HCT116 (cell line): Measurements from ENCODE around the gene SBSN. TPM values are rescaled to one million over a fixed set of nuclear protein-coding genes. Genes with fewer than 3 reads are reported as not detected.

Experiments used
- ATAC-seq: fragments of 200-7000 bp; cut with Tn5 transposase; 2 replicates; pipeline ENCODE4 v1.9.1; 2020; ENCODE audit warnings: mild to moderate bottlenecking, moderate library complexity
- BruUV-seq: library from RNA; stranded (reverse); fragments of 400-500 nt; replicated peaks from 2 replicates; lab custom pipeline; 2021; lab: Mats Ljungman, UMichigan
- CTCF ChIA-PET: fragments of 300-600 bp; sonication (Branson Sonifier 250); formaldehyde crosslinking; loops from one replicate; lab custom pipeline; 2021; ENCODE audit warnings: antibody characterized with exemption; lab: Charles Lee
- POLR2A ChIA-PET: fragments of 300-600, 350-600 bp; sonication (Branson Sonifier 250); formaldehyde crosslinking; loops from one replicate; lab custom pipeline; 2021; ENCODE audit warnings: antibody characterized with exemption; lab: Charles Lee
- RAD21 ChIA-PET, 2 experiments: fragments of 300-600 bp; sonication (Branson Sonifier 250); formaldehyde crosslinking; loops; one replicate each; lab custom pipeline; 2023; ENCODE audit warnings: low total read pairs in 2 of 2; ENCODE audit not compliant: uncharacterized antibody in 2 of 2, unreplicated experiment in 2 of 2, low non-redundant PET in 1 of 2; lab: Charles Lee
- DNase-seq: peaks from one replicate; pipeline ENCODE4 v3.0.0-alpha.2; 2010; ENCODE audit warnings: low read depth, low spot score
- H2AFZ ChIP-seq: fragments of 200-600 bp; shearing (Covaris generic), sonication (generic); 2 replicates; pipeline ENCODE4 v1.6.1; 2017; ENCODE audit warnings: low read depth, mixed run types, mixed read lengths, antibody characterized with exemption, low read length; ENCODE audit not compliant: poor library complexity, severe bottlenecking
- H3K27ac ChIP-seq: 2 replicates; pipeline ENCODE4 v1.5.1; 2012; ENCODE audit warnings: low read depth, low read length
- H3K27me3 ChIP-seq: fragments of 200-600 bp; sonication (generic); 2 replicates; pipeline ENCODE4 v1.6.1; 2016; ENCODE audit warnings: mixed run types, low read length, mixed read lengths; ENCODE audit not compliant: insufficient read depth
- H3K36me3 ChIP-seq, 2 experiments: fragments of 200-500 bp in 1 of 2; fragments of 200-600 bp in 1 of 2; sonication (Bioruptor generic) in 1 of 2; sonication (generic) in 1 of 2; 2 replicates each; pipeline versions ENCODE4 v1.5.1 to v1.6.1; 2014 to 2016; ENCODE audit warnings: low read length in 2 of 2, inconsistent platforms in 1 of 2, mixed read lengths in 1 of 2, mixed run types in 1 of 2; ENCODE audit not compliant: insufficient read depth in 2 of 2, control insufficient read depth in 1 of 2
- H3K4me1 ChIP-seq, 2 experiments: fragments of 200-600 bp in 1 of 2; sonication (generic) in 1 of 2; 2 replicates each; pipeline versions ENCODE4 v1.5.1 to v1.6.1; 2012 to 2017; ENCODE audit warnings: low read length in 2 of 2, inconsistent platforms in 1 of 2, mild to moderate bottlenecking in 1 of 2, mixed read lengths in 1 of 2, mixed run types in 1 of 2, moderate library complexity in 1 of 2; ENCODE audit not compliant: insufficient read depth in 2 of 2, control insufficient read depth in 1 of 2
- H3K4me2 ChIP-seq: fragments of 200-600 bp; sonication (generic); 2 replicates; pipeline ENCODE4 v1.6.1; 2017; ENCODE audit warnings: mixed run types, low read length, mixed read lengths
- H3K4me3 ChIP-seq, 2 experiments: fragments of 200-600 bp in 1 of 2; sonication (generic) in 1 of 2; replicated peaks in 1 of 2; 2 replicates each; pipeline ENCODE4 v1.5.1; 2011 to 2016; ENCODE audit warnings: low read length in 2 of 2, control low read depth in 1 of 2, low read depth in 1 of 2, mild to moderate bottlenecking in 1 of 2, mixed read lengths in 1 of 2, mixed run types in 1 of 2
- H3K79me2 ChIP-seq: fragments of 200-600 bp; sonication (generic); 2 replicates; pipeline ENCODE4 v1.6.1; 2017; ENCODE audit warnings: mild to moderate bottlenecking, mixed run types, low read length, moderate library complexity, mixed read lengths; ENCODE audit not compliant: insufficient read depth
- H3K9ac ChIP-seq: fragments of 200-600 bp; sonication (generic); 2 replicates; pipeline ENCODE4 v1.6.1; 2016; ENCODE audit warnings: low read length, mixed read lengths
- H3K9me2 ChIP-seq: fragments of 200-600 bp; sonication (generic), shearing (Covaris generic); 2 replicates; pipeline ENCODE4 v1.6.1; 2017; ENCODE audit warnings: mixed run types, mild to moderate bottlenecking, moderate library complexity; ENCODE audit not compliant: insufficient read depth
- H3K9me3 ChIP-seq, 2 experiments: fragments of 200-500 bp in 1 of 2; fragments of 200-600 bp in 1 of 2; sonication (Bioruptor generic) in 1 of 2; sonication (generic) in 1 of 2; 2 replicates each; pipeline ENCODE4 v1.6.1; 2014 to 2017; ENCODE audit warnings: low read length in 2 of 2, mixed read lengths in 2 of 2, inconsistent platforms in 1 of 2, low read depth in 1 of 2, mild to moderate bottlenecking in 1 of 2, mixed run types in 1 of 2, moderate library complexity in 1 of 2; ENCODE audit not compliant: control insufficient read depth in 1 of 2, insufficient read depth in 1 of 2
- H4K20me1 ChIP-seq: fragments of 200-600 bp; sonication (generic), shearing (Covaris generic); 2 replicates; pipeline ENCODE4 v1.6.1; 2017; ENCODE audit warnings: mixed run types, mild to moderate bottlenecking, moderate library complexity; ENCODE audit not compliant: insufficient read depth
- ELF1 ChIP-seq: IDR thresholded peaks from 2 replicates; pipeline ENCODE4 v1.6.1; 2012; ENCODE audit warnings: low read depth, borderline replicate concordance
- POLR2AphosphoS5 ChIP-seq: IDR thresholded peaks from 2 replicates; pipeline ENCODE4 v1.6.1; 2011; ENCODE audit warnings: mild to moderate bottlenecking, low read depth, low read length, moderate library complexity
- RAD21 ChIP-seq: IDR thresholded peaks from 2 replicates; pipeline ENCODE4 v1.6.1; 2012; ENCODE audit warnings: low read depth, mild to moderate bottlenecking
- ZNF274 ChIP-seq: fragments of 200-500 bp; sonication (Bioruptor generic); IDR thresholded peaks from 2 replicates; pipeline ENCODE4 v1.6.1; 2014; ENCODE audit warnings: mild to moderate bottlenecking, low read depth, low read length, inconsistent platforms
- intact Hi-C: fragments of 100-400 bp; cut with micrococcal nuclease; formaldehyde crosslinking; loops from 2 replicates; pipeline ENCODE4 v1.10.0; 2022
- total RNA-seq: library from RNA; stranded (reverse); gene quantifications from one replicate; pipeline ENCODE4 v1.2.1, GENCODE V29; 2021; ENCODE audit not compliant: unreplicated experiment
- TF ChIP-seq, protein P1 (sequence below): IDR thresholded peaks from 2 replicates; pipeline ENCODE4 v1.6.1; 2012
- TF ChIP-seq, protein P2 (sequence below), 3 experiments: fragments of 200-600 bp in 1 of 3; sonication (generic) in 1 of 3; IDR thresholded peaks in 2 of 3; conservative IDR thresholded peaks in 1 of 3; 2 replicates each; pipeline ENCODE4 v1.5.1; 2012 to 2017; ENCODE audit warnings: low read depth in 2 of 3, low read length in 2 of 3, antibody characterized with exemption in 1 of 3, borderline replicate concordance in 1 of 3, control low read depth in 1 of 3, mild to moderate bottlenecking in 1 of 3, mixed read lengths in 1 of 3, mixed run types in 1 of 3, moderate library complexity in 1 of 3; ENCODE audit not compliant: insufficient read depth in 1 of 3

SBSN gene
- total RNA-seq, 1 experiment from 2014 or later = 0.66 TPM

DNA sequence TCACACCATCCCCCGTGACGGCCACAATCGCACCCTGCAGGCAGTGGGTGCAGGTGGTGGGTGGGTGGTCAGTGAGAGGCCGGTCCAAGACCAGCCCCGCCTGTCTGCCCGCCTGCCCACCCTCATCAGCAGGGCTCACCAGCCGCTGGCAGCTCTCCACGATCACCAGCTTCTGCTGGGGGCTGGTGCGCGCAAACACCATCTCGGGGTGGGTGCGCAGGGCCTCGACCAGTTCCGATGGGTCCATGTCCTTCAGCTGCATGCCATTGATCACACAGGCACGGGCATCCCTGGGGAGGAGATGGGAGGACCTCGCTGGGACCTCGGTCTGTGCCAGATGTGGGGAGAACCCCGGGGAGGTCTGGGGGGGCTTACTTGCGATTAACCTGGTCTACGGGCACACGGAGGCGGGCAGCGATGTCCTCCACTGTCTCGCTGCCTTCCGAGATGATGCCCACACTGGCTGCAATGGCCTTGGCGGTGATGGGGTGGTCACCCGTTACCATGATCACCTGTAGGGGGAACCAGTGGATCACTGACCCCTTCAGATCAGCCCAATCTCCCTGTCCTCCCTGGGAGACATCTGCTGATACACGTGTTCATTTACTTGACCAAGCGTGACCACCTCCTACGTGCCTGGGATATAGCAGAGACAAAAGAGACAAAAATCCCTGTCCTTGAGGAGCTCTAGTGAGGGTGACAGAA, 27.3 kb upstream of the SBSN start:
- no peaks in the 10 kb centered on the region for H3K36me3 ChIP-seq
- RAD21 ChIA-PET = no interaction called here
- TF ChIP-seq POLR2AphosphoS5 = no peak
- no peak for TF ChIP-seq ZNF274
- TF ChIP-seq, protein P1, sequence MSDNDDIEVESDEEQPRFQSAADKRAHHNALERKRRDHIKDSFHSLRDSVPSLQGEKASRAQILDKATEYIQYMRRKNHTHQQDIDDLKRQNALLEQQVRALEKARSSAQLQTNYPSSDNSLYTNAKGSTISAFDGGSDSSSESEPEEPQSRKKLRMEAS = peak; percentile 18; the same call in 1 of the 2 replicates
- peak; percentile 72 for TF ChIP-seq RAD21
- no peak for TF ChIP-seq ELF1
- TF ChIP-seq, protein P2, sequence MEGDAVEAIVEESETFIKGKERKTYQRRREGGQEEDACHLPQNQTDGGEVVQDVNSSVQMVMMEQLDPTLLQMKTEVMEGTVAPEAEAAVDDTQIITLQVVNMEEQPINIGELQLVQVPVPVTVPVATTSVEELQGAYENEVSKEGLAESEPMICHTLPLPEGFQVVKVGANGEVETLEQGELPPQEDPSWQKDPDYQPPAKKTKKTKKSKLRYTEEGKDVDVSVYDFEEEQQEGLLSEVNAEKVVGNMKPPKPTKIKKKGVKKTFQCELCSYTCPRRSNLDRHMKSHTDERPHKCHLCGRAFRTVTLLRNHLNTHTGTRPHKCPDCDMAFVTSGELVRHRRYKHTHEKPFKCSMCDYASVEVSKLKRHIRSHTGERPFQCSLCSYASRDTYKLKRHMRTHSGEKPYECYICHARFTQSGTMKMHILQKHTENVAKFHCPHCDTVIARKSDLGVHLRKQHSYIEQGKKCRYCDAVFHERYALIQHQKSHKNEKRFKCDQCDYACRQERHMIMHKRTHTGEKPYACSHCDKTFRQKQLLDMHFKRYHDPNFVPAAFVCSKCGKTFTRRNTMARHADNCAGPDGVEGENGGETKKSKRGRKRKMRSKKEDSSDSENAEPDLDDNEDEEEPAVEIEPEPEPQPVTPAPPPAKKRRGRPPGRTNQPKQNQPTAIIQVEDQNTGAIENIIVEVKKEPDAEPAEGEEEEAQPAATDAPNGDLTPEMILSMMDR (IDR thresholded peaks at IDR 0.05 in 2 of 3, conservative IDR thresholded peaks at IDR 0.05 in 1 of 3; ENCODE audit: borderline replicate concordance in 1 of 3, insufficient read depth in 1 of 3, low read depth in 2 of 3, low read length in 2 of 3) = peak; percentile 30 to 55 (median 53)
- TF ChIP-seq, all 23 proteins: peak for 3
- no TSS peak for BruUV-seq
- no peak overlapping the region for H3K4me3 ChIP-seq
- H3K4me1 ChIP-seq = peaks cover 0 to 12% of the 10 kb centered on the region in 2 experiments; a peak in 2 of 4 replicates
- H3K27me3 ChIP-seq = no peaks in the 10 kb centered on the region
- peak overlapping the region; percentile 61 for H2AFZ ChIP-seq
- H3K9ac ChIP-seq = no peak overlapping the region
- DNase-seq = peak; percentile 40
- ChIA-PET POLR2A (interaction anchor here (0.9 kb wide), 1 partner anchor 45 kb away, joined by 3 read pairs; no protein-coding TSS in a partner anchor), CTCF (interaction anchor here (1.0 to 1.2 kb wide), 2 partner anchors 37 to 157 kb away, joined by 3 read pairs; no protein-coding TSS in a partner anchor)
- H3K27ac ChIP-seq = no peak overlapping the region
- no peaks in the 10 kb centered on the region for H3K9me3 ChIP-seq
- intact Hi-C loops = no loop called here
- H4K20me1 ChIP-seq = no peaks in the 10 kb centered on the region
- H3K79me2 ChIP-seq = no peaks in the 10 kb centered on the region
- no peak overlapping the region for H3K4me2 ChIP-seq
- ATAC-seq = peak; percentile 55
- H3K9me2 ChIP-seq = no peaks in the 10 kb centered on the region
